ENCODE results near the gene FAM120A.

DNA sequence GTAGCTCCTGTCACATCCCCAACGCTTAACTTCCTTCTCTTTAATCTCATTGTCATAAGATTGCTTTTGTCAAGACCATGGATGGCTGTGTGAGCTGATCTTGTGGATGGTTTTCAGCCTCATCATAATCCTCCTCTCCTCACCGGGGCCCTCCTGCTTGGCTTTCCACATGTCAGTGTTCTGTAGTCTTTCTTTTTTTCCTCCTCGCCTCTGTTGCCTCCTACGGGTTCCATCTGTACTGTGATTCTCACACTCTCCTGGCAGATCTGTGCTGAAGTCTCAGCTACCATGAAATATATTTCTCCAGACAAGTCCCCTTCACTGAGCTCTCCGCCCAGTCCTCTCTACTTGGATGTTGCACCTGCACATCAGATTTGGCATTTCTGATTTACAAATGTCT is 36.8 kb downstream of the FAM120A start:
- TF ChIP-seq POLR2A (IDR thresholded peaks at IDR 0.05): no peak
- no peak for TF ChIP-seq CTCF (IDR thresholded peaks at IDR 0.05)

Data from esophagus squamous epithelium (tissue), 4 donors.